GM18507 (cell line): ENCODE data around the gene SLC1A4.

Experiments used
- DNase-seq: peaks from one replicate; pipeline ENCODE4 v3.0.0; 2011; ENCODE audit warnings: low read depth; ENCODE audit not compliant: insufficient read length; ENCODE audit errors: extremely low spot score
- FAIRE-seq: peaks from 2 replicates; lab custom pipeline; 2011; peaks lifted over from hg19 to GRCh38; lab: Jason Lieb, UNC

The SLC1A4 gene

DNA sequence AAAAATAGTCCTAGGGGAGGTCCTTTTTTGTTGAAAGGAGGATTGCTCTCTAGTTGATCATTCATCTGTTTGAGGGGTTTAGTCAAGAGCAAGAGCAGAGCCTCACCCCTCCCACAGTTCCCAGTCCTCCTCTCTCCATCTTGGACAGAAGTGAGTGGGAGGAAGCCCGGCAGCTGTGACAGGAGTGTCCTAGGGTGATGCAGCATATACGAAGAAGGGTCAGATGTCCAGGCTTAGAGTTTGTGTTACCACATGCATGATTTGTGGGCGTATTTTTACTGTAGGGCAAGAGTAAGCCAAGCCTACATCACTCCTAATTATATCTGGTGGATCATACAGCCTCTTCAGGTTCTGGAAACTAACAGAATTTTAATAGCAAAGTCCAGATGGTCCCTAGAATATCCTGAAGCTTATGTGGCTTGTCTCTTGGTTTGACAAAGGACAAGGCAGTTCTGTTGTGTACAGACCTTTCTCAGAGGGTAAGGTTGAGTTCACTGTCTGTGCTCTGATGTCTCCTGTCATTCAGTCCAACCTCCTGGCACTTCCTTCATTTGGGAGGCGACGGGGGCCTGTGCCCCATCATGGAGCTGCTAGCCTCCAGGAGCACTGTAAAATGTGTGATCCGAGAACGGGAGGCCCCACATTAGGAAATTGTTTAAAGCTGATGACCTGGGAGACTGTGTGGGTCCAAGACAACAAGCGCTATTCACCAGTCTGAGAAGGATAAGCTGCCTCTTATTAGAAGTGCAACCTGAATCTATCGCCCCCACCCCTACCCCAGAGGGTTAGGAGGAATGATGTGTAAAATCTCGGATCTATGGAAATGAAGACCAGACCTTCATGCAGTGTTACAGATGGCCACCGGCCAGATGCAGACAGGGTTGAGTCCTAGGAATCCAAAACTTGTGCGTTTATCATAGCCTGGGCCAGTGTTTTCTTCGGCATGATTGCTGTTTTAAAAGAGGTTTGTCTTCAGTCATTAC, 73.9 kb downstream of the SLC1A4 start:
- no peak for DNase-seq
- no peak for FAIRE-seq

DNA sequence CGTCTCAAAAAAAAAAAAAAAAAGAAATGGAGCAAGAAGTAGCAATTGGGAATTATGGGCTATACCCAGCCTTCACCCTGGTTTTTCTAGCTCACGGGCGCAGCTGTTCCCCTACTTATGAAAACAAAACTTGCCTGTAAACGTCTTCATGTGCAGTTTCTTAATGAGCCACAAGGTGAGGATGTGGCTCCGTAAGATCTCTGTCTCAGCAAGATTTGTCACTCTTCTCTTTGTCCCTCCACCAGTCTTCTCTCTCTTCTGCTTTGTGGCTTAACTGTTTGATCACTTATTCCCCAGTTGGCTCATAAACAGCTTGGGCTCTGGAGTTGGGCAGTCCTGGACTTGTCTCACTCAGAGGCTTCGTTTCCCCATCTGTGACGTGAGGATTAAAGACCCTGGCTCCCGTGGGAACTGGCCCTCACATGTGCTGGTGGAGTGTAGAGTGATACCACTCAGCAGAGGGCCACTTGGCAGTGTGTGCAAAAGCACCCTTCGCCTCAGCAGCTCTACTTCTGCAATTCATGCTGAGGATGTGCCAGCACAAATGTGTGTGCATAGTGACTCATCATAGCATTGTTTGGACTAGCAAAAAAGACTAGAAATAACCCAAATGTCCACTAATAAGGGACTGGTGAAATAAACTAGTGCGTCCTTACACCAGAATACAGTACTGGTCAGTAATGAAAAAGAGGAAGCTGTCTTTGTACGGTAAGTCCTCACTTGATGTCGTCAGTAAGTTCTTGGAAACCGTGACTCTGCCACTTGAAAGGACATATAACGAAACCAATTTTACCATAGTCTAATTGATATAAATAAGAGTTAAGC, 75.7 kb downstream of the SLC1A4 start:
- peak; percentile 85 for FAIRE-seq
- DNase-seq = peak; percentile 62

GRCh38 chr2:65067806-65068553, 78.8 kb downstream of the SLC1A4 start:
- DNase-seq (no peak), FAIRE-seq (no peak)

DNA sequence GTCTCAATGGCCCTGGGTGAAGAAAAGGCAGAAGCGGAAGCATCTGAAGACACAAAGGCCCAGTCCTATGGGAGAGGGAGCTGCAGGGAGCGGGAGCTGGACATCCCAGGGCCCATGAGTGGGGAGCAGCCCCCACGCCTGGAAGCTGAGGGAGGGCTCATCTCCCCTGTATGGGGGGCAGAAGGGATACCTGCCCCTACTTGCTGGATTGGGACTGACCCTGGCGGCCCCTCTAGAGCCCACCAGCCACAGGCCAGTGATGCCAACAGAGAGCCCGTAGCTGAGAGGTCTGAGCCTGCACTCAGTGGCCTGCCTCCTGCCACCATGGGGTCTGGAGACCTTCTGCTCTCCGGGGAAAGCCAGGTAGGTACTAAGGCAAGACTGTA, 80.2 kb downstream of the SLC1A4 start:
- no peak for FAIRE-seq
- DNase-seq = no peak

DNA sequence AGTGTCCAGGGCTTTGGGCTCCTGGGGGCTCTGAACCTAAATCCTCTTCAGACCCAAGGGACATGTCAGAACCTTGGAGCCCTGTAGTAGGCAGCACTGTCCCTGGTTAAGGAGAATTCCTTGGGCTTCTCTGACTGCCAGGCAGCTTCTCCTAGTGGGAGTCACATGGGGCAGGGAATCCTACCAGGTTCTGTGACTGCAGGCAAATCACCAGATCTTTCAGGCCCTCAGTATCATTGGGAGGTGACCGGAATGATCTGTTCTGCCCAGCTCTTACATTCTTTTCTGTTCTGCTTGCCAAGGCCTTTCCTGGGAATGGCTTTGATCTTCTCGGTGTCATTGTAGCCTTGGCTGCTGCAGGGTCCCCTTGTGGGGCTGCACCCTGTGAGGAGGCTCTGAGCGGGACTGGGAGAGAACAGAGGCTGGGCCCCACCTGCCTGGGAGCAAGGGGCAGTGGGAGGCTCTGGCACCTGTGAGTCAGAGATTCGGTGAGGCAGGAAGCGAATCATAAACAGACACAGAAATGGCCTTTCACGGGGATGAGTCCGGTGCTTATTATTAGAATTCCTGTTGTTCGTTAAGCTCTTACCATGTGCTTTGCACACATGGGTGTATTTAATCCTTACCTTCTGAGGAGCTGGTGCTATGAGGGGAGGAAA, 81.1 kb downstream of the SLC1A4 start:
- FAIRE-seq (no peak), DNase-seq (no peak)

DNA sequence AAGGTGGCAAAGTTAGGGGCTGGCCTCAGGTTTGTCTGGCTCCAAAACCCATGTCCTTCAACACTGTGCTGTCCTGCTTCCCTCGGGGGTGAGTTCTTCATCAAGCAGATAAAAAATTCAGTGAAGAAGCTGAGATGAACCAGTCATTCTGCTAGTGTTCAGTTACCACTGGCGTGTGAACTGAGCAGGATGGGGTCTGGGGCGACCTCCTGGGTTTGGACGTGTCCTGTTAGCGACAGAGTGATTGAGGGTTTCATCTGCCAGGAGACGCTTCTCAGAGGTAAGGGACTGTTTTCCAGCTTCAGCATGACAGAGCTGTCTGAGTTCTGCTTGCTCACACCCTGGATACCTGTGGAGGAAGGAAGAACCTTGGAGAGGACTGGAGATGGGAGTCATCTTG, 81.7 kb downstream of the SLC1A4 start:
- DNase-seq = no peak
- FAIRE-seq = no peak

DNA sequence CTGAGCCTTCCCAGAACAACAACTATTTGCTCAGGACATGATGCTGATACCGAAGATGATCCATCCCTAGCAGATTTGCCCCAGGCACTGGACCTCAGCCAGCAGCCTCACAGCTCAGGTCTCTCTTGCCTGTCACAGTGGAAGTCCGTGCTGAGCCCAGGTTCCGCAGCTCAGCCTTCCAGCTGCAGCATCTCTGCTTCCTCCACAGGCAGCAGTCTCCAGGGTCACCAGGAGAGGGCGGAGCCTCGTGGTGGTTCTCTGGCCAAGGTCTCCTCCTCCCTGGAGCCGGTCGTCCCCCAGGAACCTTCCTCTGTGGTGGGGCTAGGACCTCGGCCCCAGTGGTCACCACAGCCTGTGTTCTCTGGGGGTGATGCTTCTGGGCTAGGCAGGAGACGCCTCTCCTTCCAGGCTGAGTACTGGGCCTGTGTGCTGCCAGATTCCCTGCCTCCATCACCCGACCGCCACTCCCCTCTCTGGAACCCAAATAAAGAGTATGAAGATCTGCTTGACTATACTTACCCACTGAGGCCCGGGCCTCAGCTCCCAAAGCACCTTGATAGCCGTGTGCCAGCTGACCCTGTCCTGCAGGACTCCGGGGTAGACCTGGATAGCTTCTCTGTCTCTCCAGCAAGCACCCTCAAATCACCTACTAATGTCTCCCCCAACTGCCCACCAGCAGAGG, 82.4 kb downstream of the SLC1A4 start:
- DNase-seq (no peak), FAIRE-seq (no peak)

DNA sequence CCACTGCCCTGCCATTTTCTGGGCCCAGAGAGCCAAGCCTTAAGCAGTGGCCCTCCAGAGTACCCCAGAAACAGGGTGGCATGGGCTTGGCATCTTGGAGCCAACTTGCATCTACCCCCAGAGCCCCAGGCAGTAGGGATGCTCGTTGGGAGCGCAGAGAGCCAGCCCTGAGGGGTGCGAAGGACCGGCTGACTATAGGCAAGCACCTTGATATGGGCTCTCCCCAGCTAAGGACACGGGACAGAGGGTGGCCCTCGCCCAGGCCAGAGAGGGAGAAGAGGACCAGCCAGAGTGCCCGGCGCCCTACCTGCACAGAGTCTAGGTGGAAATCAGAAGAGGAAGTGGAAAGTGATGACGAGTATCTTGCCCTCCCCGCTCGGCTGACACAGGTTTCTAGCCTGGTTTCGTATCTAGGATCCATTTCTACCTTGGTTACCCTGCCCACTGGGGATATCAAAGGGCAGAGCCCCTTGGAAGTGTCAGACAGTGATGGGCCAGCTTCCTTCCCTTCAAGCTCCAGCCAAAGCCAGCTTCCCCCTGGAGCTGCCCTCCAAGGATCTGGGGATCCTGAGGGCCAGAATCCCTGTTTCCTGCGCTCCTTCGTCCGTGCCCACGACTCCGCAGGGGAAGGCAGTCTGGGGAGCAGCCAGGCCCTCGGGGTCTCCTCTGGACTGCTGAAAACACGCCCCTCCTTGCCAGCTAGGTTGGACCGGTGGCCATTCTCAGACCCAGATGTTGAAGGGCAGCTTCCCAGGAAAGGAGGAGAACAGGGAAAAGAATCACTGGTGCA, 83.2 kb downstream of the SLC1A4 start:
- FAIRE-seq (no peak), DNase-seq (no peak)
